Fibroblast of skin of left quadriceps (primary cell): Measurements from ENCODE around the gene YBX1.
"Not testable (repeated sequence)": the region's sequence is repeated elsewhere in the genome, so short reads cannot be mapped to it uniquely, and the experiment has no call there.

ENCODE experiments used
- DNase-seq, 2 experiments: peaks; one replicate each; pipeline ENCODE4 v3.0.0-alpha.2; 2013; ENCODE audit warnings: low read depth in 2 of 2

Gene YBX1

GRCh38 chr1:42689912-42690311 is 7.7 kb downstream of the YBX1 start:
- no peak for DNase-seq

DNA sequence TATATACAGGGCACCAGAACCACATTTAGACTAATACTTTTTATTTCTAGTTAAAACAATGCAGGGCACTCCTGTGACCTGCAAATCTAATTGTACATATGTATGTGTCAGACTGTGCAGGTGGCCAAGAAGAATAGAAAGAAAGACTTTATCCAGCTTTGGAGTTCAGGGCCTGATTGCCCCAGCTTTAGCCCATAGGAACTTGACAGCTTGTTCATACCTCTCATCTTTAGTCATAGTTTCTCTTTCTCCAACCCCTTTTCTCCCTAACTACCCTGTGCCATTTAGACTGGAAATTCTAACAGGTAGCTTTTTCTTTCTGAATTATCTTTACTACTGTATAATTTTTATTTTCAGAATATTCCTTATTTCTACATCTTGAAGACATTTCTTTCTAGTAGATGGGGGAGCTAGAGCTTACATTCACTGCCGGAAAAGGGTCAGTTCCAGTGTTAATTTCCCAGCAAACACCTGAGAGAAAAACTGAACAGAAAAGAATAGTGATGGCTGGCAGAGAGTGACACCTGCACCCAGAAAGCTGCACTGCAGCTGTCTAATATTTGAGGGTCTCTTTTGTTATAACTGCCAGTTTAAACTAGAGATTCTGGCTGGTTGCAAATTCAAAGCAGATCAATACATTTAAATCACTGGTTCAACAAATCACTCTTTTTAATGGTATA is 8.4 kb downstream of the YBX1 start:
- no peak for DNase-seq

GRCh38 chr1:42691157-42691498 is 8.9 kb downstream of the YBX1 start:
- no peak for DNase-seq

DNA sequence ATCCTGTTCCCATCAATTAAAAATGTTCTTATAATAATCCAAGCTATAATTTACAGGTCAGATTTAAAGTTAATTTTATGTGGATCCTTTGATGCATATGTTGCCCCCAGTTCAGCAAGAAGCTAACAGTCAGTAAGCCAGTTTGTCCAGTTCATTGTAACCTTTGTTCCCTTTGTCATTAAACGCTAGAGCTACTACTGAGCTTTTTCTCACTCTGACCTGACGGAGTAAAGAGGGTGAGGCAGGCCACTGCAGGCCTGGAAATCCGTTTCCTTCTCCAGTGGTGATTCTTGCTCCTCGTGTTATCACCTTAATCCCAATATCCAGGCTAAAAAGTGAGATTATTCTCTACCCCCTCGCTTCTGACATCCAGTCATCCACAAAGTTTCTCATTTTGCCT is 10.2 kb downstream of the YBX1 start:
- no peak for DNase-seq

GRCh38 chr1:42692911-42693310 is 10.7 kb downstream of the YBX1 start:
- DNase-seq = no peak

DNA sequence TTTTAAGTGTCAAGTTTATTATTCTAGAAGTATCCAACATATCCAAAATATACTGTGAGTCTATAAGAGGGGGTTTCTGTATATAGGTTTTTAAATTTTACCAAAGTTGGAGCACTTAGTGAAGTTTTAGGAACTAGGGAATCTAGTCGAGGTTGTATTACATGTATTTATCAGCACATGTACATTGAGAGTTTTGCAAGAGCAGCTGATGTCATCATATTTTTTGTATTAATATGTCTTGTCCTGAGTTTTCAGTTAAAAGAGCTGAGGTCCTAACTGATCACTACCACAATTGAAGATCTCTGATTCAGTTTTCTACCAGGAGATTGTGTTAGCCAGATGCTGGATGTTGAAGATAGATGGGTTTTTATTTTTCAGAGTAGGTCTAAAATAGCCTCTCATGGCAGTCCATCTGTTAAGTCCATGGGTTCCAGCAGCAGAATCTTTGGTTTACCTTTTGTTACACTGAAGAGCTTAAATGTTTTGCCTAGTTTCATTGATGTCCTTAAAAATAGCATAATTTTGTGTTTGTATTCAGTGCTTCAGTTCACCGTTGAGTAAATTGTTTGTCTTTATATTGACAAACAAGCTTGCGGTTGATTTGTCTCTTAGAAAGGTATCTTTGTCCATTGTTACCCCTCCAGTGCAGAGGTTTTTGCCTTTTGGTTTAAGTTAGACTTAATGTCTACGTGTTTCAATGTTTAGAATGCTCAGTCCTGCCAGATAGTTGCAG is 16.0 kb downstream of the YBX1 start:
- DNase-seq = no peak

GRCh38 chr1:42700006-42700405 is 17.8 kb downstream of the YBX1 start:
- no peak for DNase-seq

DNA sequence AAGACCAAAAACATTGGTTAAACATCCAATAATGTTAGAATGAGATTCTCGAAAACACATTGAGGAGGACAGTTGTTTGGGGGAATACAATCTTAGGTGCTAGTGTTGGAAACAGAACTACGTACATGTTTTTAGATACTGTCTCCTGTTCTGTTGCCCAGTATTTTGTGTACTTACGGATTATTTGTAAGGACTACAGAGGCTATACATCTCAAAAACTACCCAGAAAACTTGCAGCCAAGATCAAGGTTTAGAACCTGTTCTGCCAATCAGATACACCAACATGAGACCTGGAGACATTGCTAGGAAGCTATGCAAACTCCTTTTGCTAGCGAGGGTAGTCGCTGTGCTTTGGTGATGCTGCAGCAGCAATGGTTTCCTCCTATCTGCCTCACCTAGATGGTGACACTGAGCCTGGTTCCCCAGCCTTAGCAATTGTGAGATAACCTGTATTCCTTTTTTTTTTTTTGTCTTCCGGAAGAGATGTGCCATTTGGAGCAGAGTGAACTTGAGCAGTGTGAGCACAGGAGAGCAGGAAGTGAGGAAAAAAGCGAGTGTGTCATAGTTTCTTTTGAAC is 21.8 kb downstream of the YBX1 start:
- DNase-seq = no peak

DNA sequence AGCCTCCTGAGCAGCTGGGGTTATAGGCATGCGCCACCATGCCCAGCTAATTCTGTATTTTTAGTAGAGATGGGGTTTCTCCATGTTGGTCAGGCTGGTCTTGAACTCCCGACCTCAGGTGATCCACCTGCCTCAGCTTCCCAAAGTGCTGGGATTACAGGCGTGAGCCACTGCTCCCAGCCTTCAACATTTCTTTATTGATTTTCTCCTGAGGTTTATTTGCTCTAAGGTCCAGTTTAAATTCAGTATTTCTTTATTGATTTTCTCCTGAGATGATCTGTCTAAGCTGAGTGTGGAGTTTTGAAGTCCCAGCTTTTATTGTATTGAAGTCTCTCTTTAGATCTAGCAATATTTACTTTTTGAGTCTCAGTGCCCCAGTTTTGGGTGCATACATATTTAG is 30.6 kb downstream of the YBX1 start:
- not testable (repeated sequence) for DNase-seq

- no peak for DNase-seq
These were observed 31.1 kb downstream of the YBX1 start for GRCh38 chr1:42713293-42713692.

DNA sequence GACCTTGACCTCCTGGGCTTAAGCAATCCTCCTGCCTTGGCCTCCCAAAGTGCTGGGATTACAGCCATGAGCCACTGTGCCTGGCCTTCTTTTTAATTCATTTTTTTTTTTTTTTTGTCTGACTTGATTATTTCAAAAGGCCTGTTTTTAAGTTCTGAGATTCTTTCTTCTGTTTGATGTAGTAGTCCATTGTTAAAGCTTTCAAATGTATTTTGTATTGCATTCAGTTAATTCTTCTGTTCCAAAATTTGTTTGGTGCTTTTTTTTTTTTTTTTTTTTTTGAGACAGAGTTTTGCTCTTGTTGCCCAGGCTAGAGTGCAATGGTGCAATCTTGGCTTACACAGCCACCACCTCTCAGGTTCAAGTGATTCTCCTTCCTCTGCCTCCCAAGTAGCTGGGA is 32.2 kb downstream of the YBX1 start:
- DNase-seq = not testable (repeated sequence)

GRCh38 chr1:42720868-42721267 is 38.6 kb downstream of the YBX1 start:
- no peak for DNase-seq

GRCh38 chr1:42721926-42722325 is 39.7 kb downstream of the YBX1 start:
- no peak for DNase-seq

DNA sequence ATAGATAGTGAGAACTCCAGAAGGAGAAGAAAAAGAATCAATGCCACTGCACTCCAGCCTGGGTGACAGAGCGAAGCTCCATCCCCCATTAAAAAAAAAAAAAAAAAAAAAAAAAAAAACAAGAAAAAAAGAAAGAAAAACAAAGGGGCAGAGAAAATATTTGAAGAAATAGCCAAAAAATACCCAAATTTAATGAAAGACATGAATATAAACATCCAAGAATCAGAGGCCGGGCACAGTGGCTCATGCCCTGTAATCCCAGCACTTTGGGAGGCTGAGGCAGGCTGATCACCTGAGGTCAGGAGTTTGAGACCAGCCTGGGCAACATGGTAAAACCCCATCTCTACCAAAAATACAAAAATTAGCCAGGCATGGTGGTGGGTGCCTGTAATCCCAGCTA is 40.2 kb downstream of the YBX1 start:
- not testable (repeated sequence) for DNase-seq

DNA sequence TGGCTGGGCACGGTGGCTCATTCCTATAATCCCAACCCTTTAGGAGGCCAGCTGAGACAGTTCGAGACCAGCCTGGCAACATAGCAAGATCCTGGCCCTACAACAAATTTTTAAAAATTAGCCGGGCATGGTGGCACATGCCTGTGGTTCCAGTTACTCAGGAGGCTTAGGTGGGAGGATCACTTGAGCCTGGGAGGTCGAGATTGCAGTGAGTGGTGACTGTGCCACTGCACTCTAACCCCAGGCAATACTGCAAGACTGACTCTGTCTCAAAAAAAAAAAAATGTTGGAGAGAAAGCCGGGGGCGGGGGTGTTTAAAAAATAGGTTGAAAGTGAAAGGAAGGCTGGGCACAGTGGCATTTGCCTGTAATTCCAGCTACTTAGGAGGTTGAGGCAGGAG is 41.3 kb downstream of the YBX1 start:
- DNase-seq = no peak

- not testable (repeated sequence) for DNase-seq
These were observed 43.6 kb downstream of the YBX1 start for GRCh38 chr1:42725820-42726219.

- DNase-seq = no peak
These were observed 47.8 kb downstream of the YBX1 start for GRCh38 chr1:42730002-42730401.

GRCh38 chr1:42730988-42731387 is 48.8 kb downstream of the YBX1 start:
- no peak for DNase-seq

GRCh38 chr1:42731585-42731984 is 49.4 kb downstream of the YBX1 start:
- DNase-seq = no peak

DNA sequence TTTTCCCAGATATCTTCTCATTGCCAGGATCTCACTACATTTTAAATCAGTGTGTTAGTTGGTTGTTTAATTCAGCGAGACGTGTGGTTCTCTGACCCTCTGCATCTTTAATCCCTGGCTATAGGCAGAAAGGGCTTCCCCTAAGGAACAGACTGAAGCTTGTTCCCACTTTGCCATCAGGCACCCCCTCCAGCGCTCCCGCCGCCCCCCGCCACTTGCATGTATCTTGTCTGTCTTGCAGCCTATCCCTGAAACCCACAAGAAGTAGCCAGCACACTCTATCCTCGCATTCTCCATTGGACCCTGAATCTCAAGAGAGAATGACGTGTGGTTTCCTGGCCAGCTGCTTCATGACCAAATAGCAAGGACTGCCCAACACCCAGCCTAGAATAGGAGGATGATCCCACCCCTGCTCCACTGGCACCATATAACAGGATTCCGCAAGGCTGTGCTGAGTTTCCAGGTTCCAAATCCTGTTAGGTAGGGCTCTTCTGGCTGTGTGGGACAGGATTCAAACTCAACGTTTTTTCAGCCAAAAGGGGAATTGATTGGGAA is 50.0 kb downstream of the YBX1 start:
- no peak for DNase-seq

DNA sequence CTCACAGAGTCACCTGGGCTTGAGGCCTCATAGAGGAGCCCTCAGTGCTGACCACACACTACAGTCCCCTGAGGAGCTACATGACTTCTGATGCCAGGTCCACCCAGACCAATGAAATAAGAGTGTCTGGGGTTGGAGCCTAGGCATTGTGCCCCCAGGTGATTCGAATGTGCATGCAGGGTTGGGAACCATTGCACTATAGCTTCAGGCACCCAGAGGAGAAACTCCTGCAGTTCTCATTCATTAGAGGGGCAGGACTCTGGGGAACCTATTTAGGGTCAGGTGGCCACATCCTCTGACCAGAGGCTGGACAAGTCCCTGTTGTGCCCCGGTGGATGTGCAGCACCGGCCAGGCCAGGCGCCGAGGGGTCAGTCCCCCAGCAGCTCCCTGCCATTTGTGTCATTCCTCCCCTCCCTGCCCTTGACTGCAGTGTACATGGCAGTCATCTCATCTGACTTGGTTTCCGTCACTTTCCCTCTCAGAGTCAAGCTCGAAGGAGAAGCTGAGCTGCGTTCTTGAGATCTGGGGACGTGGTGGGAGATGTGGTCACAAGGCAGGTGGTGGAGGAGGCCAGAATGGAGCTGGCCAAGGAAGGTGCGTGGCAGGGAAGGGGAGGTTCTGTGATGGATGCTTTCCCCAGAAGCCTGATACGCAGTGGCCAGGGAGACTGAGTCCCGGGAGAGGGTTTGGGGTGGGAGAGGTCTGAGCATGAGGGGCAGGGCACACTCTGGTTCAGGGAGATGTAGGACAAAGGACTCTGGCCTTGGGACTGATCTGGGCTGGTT is 51.4 kb downstream of the YBX1 start:
- DNase-seq = no peak
